SU-DHL-6 (cell line): Measurements from ENCODE around the gene DLG2.

Experiments
- CTCF ChIP-seq: fragments of 200-600 bp; sonication (generic); IDR thresholded peaks from one replicate; pipeline ENCODE4 v1.5.1; 2017; ENCODE audit warnings: antibody characterized with exemption, mild to moderate bottlenecking, low read length, moderate library complexity; ENCODE audit not compliant: insufficient read depth, poor library complexity, severe bottlenecking
- EZH2phosphoT487 ChIP-seq: fragments of 200-600 bp; sonication (generic), shearing (Covaris generic); conservative IDR thresholded peaks from 2 replicates; pipeline ENCODE4 v1.6.1; 2018; ENCODE audit warnings: mild to moderate bottlenecking, antibody characterized with exemption, low read length, moderate library complexity, mixed read lengths

- TF ChIP-seq CTCF: no peak
- TF ChIP-seq EZH2phosphoT487: no peak
These were observed 141.2 kb downstream of the DLG2 start for GRCh38 chr11:85485902-85486301.
